Liver (tissue), 9 donors: ENCODE results near the gene RPTOR. TPM values are rescaled to one million over a fixed set of nuclear protein-coding genes. Genes with fewer than 3 reads are reported as not detected.
A peak's percentile ranks its signal among the peaks of the same experiment; 100 is the strongest.

ENCODE experiments used
- DNase-seq: peaks from one replicate; pipeline ENCODE4 v3.0.0-alpha.2; 2017; ENCODE audit warnings: low spot score
- H3K27ac ChIP-seq, 2 donors: one replicate each; pipeline ENCODE4 v1.7.0; 2013; ENCODE audit warnings: inconsistent platforms in 2 of 2, low read length in 2 of 2, control low read depth in 1 of 2, low read depth in 1 of 2, mild to moderate bottlenecking in 1 of 2
- H3K27me3 ChIP-seq, 4 donors: one replicate each; pipeline versions ENCODE4 v1.6.1 to v1.7.0; 2013; ENCODE audit warnings: low read length in 3 of 4, inconsistent platforms in 1 of 4, mild to moderate bottlenecking in 1 of 4, moderate library complexity in 1 of 4; ENCODE audit not compliant: control insufficient read depth in 4 of 4, insufficient read depth in 4 of 4
- H3K36me3 ChIP-seq, 4 donors: one replicate each; pipeline versions ENCODE4 v1.6.1 to v1.7.0; 2013; ENCODE audit warnings: low read length in 3 of 4, mild to moderate bottlenecking in 3 of 4, low read depth in 1 of 4, moderate library complexity in 1 of 4; ENCODE audit not compliant: control insufficient read depth in 4 of 4, insufficient read depth in 3 of 4
- H3K4me1 ChIP-seq, 4 donors: one replicate each; pipeline versions ENCODE4 v1.6.1 to v1.7.0; 2013; ENCODE audit warnings: low read length in 3 of 4, mild to moderate bottlenecking in 3 of 4, moderate library complexity in 1 of 4; ENCODE audit not compliant: control insufficient read depth in 4 of 4, insufficient read depth in 4 of 4
- H3K4me3 ChIP-seq, 3 donors: one replicate each; pipeline versions ENCODE4 v1.6.1 to v1.7.0; 2013; ENCODE audit warnings: low read length in 3 of 3, control low read depth in 1 of 3, low read depth in 1 of 3, mild to moderate bottlenecking in 1 of 3
- H3K9ac ChIP-seq, 2 donors: one replicate each; pipeline ENCODE4 v1.7.0; 2013; ENCODE audit warnings: low read length in 2 of 2, mild to moderate bottlenecking in 2 of 2, moderate library complexity in 2 of 2, control low read depth in 1 of 2, low read depth in 1 of 2
- H3K9me3 ChIP-seq, 4 donors: one replicate each; pipeline versions ENCODE4 v1.6.1 to v1.7.0; 2013; ENCODE audit warnings: low read length in 3 of 4; ENCODE audit not compliant: control insufficient read depth in 4 of 4
- EGR1 ChIP-seq, 2 donors: IDR thresholded peaks; 2 replicates each; pipeline ENCODE4 v1.6.1; 2016 to 2018; ENCODE audit warnings: antibody characterized with exemption in 2 of 2, low read depth in 2 of 2
- FOXA1 ChIP-seq: IDR thresholded peaks from 2 replicates; pipeline ENCODE4 v1.6.1; 2016; ENCODE audit warnings: antibody characterized with exemption
- FOXA2 ChIP-seq: IDR thresholded peaks from 2 replicates; pipeline ENCODE4 v1.6.1; 2016; ENCODE audit warnings: antibody characterized with exemption
- GABPA ChIP-seq, 2 donors: IDR thresholded peaks in 1 of 2; conservative IDR thresholded peaks in 1 of 2; 2 replicates each; pipeline ENCODE4 v1.6.1; 2016; ENCODE audit warnings: antibody characterized with exemption in 2 of 2, mild to moderate bottlenecking in 1 of 2, moderate library complexity in 1 of 2
- HNF4A ChIP-seq, 2 donors: conservative IDR thresholded peaks; 2 replicates each; pipeline ENCODE4 v1.6.1; 2016; ENCODE audit warnings: antibody characterized with exemption in 2 of 2, mild to moderate bottlenecking in 2 of 2
- HNF4G ChIP-seq: IDR thresholded peaks from 2 replicates; pipeline ENCODE4 v1.6.1; 2016; ENCODE audit warnings: antibody characterized with exemption
- JUND ChIP-seq, 2 donors: IDR thresholded peaks; 2 replicates each; pipeline ENCODE4 v1.6.1; 2016; ENCODE audit warnings: antibody characterized with exemption in 2 of 2
- NR2F2 ChIP-seq: IDR thresholded peaks from 2 replicates; pipeline ENCODE4 v1.6.1; 2016; ENCODE audit warnings: antibody characterized with exemption
- RAD21 ChIP-seq, 2 donors: IDR thresholded peaks; 2 replicates each; pipeline ENCODE4 v1.6.1; 2016; ENCODE audit warnings: antibody characterized with exemption in 2 of 2, mild to moderate bottlenecking in 2 of 2
- RXRA ChIP-seq, 2 donors: IDR thresholded peaks; 2 replicates each; pipeline ENCODE4 v1.6.1; 2017 to 2018; ENCODE audit warnings: antibody characterized with exemption in 2 of 2, mild to moderate bottlenecking in 1 of 2
- SP1 ChIP-seq: IDR thresholded peaks from 2 replicates; pipeline ENCODE4 v1.6.1; 2018; ENCODE audit warnings: antibody characterized with exemption, mild to moderate bottlenecking
- TAF1 ChIP-seq: conservative IDR thresholded peaks from 2 replicates; pipeline ENCODE4 v1.6.1; 2016; ENCODE audit warnings: antibody characterized with exemption, mild to moderate bottlenecking
- YY1 ChIP-seq: IDR thresholded peaks from 2 replicates; pipeline ENCODE4 v1.6.1; 2016; ENCODE audit warnings: antibody characterized with exemption, mild to moderate bottlenecking
- WGBS: extraction: QIAGEN DNeasy Blood & Tissue Kit; methylation state at CpG from one replicate; pipeline ENCODE4 v1.1.7; 2013; 5-methylcytosine and 5-hydroxymethylcytosine counted together
- polyA plus RNA-seq, 2 donors: library from polyadenylated mRNA; stranded (reverse) in 1 of 2; unstranded in 1 of 2; fragments of 200-250 nt in 1 of 2; fragments of >200 nt in 1 of 2; fragmentation: Nextera tagmentation in 1 of 2; extraction: Ambion mirVana in 1 of 2; gene quantifications; one replicate each; pipeline versions ENCODE4 v1.2.1 to v1.2.3, GENCODE V29; 2013 to 2015
- total RNA-seq, 2 donors: library from RNA; depleted of rRNA; stranded (reverse); fragments of >200 nt; gene quantifications; one replicate each; pipeline ENCODE4 v1.2.3, GENCODE V29; 2014
- TF ChIP-seq, protein P1 (sequence below): IDR thresholded peaks from 2 replicates; pipeline ENCODE4 v1.6.1; 2016; ENCODE audit warnings: antibody characterized with exemption
- TF ChIP-seq, protein P2 (sequence below): IDR thresholded peaks from 2 replicates; pipeline ENCODE4 v1.6.1; 2016; ENCODE audit warnings: antibody characterized with exemption
- TF ChIP-seq, protein P3 (sequence below): fragments of 150-350 bp; IDR thresholded peaks from 2 replicates; pipeline ENCODE4 v1.5.1; 2017; ENCODE audit warnings: improper control_type of control experiment, low read depth, low read length; ENCODE audit not compliant: missing input control
- TF ChIP-seq, protein P4 (sequence below): IDR thresholded peaks from 2 replicates; pipeline ENCODE4 v1.6.1; 2016; ENCODE audit warnings: antibody characterized with exemption, mild to moderate bottlenecking
- TF ChIP-seq, protein P5 (sequence below): IDR thresholded peaks from 2 replicates; pipeline ENCODE4 v1.6.1; 2016; ENCODE audit warnings: antibody characterized with exemption
- donor health status: healthy.
- donor health status: healthy.
- donor health status: healthy.
- donor health status: healthy.
- donor health status: healthy.

RPTOR gene
- total and polyA plus RNA-seq, 4 donors = 4.8 to 25.4 (median 11.6) TPM

DNA sequence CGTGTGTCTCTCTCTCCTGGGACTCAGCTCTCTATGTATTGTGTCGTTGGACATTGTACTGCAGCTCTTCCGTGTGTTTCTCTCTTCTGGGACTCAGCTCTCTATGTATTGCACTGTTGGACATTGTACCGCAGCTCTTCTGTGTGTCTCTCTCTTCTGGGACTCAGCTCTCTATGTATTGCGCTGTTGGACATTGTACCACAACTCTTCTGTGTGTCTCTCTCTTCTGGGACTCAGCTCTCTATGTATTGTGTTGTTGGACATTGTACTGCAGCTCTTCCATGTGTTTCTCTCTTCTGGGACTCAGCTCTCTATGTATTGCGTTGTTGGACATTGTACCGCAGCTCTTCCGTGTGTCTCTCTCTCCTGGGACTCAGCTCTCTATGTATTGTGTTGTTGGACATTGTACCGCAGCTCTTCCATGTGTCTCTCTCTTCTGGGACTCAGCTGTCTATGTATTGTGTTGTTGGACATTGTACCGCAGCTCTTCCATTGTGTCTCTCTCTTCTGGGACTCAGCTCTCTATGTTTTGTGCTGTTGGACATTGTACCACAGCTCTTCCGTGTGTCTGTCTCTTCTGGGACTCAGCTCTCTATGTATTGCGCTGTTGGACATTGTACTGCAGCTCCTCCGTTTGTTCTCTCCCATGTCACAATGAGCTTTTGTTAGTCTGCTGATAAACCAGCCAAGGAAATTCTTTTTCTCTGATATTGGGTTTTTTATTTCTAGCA is 84.8 kb downstream of the RPTOR start:
- Histone ChIP-seq H3K27me3 (no peaks in the 10 kb centered on the region), H3K4me1 (no peaks in the 10 kb centered on the region), H3K9me3 (no peaks in the 10 kb centered on the region), H3K9ac (no peak overlapping the region), H3K4me3 (no peak overlapping the region), H3K36me3 (peaks cover 1 to 3% (median 2%) of the 10 kb centered on the region in 4 donors), H3K27ac (no peak overlapping the region)
- no peak for DNase-seq
- WGBS = 75% methylated on average over 13 of the region's 13 CpGs
- TF ChIP-seq TAF1 = no peak
- TF ChIP-seq HNF4G = peak; percentile 55
- peak; percentile 28 for TF ChIP-seq SP1
- TF ChIP-seq NR2F2 = no peak
- TF ChIP-seq HNF4A (conservative IDR thresholded peaks at IDR 0.05) = peak; percentile 78 to 80
- TF ChIP-seq, protein P1, sequence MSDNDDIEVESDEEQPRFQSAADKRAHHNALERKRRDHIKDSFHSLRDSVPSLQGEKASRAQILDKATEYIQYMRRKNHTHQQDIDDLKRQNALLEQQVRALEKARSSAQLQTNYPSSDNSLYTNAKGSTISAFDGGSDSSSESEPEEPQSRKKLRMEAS = no peak

DNA sequence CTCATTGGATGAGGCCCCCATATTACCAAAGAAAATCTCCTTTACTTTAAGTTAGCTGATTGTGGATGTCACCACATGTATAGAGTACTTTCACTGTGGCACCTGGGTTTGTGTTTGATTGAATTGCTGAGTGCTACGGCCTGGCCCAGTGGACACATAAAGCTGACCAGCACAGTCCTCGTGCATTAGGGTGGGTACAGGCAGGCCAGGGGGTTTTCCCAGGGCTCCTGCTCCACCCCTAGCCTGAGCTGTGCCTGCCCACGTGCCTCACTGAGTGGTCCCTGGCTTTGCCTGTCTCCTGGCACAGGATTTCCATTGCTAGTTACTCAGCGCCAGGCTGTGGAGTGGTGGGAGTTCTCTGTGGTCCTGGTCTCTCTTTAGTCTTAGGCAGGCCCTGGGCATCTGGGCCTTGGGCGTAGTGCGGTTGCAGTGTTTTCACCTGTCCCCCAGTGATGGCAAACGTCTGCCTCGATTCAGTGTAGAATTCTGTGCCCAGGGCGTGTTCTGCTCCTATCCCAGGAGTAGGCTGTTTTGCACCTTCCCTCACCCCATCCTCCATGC is 86.0 kb downstream of the RPTOR start:
- Histone ChIP-seq H3K27ac (no peak overlapping the region), H3K9ac (no peak overlapping the region), H3K4me1 (no peaks in the 10 kb centered on the region), H3K36me3 (peaks cover under 1 to 3% (median 2%) of the 10 kb centered on the region in 4 donors), H3K27me3 (no peaks in the 10 kb centered on the region), H3K9me3 (no peaks in the 10 kb centered on the region), H3K4me3 (no peak overlapping the region)
- no peak for TF ChIP-seq FOXA2
- TF ChIP-seq, protein P2, sequence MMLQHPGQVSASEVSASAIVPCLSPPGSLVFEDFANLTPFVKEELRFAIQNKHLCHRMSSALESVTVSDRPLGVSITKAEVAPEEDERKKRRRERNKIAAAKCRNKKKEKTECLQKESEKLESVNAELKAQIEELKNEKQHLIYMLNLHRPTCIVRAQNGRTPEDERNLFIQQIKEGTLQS = no peak
- no peak for TF ChIP-seq JUND (IDR thresholded peaks at IDR 0.05)
- no peak for TF ChIP-seq EGR1 (IDR thresholded peaks at IDR 0.05; ENCODE audit: low read depth in 2 of 2)
- no peak for TF ChIP-seq GABPA (IDR thresholded peaks at IDR 0.05 in 1 of 2, conservative IDR thresholded peaks at IDR 0.05 in 1 of 2)
- no peak for TF ChIP-seq HNF4A (conservative IDR thresholded peaks at IDR 0.05)
- TF ChIP-seq RAD21 (IDR thresholded peaks at IDR 0.05) = no peak
- no peak for TF ChIP-seq SP1
- no peak for TF ChIP-seq NR2F2
- TF ChIP-seq, protein P1 = no peak
- no peak for TF ChIP-seq FOXA1
- TF ChIP-seq YY1 = no peak
- TF ChIP-seq, protein P3, sequence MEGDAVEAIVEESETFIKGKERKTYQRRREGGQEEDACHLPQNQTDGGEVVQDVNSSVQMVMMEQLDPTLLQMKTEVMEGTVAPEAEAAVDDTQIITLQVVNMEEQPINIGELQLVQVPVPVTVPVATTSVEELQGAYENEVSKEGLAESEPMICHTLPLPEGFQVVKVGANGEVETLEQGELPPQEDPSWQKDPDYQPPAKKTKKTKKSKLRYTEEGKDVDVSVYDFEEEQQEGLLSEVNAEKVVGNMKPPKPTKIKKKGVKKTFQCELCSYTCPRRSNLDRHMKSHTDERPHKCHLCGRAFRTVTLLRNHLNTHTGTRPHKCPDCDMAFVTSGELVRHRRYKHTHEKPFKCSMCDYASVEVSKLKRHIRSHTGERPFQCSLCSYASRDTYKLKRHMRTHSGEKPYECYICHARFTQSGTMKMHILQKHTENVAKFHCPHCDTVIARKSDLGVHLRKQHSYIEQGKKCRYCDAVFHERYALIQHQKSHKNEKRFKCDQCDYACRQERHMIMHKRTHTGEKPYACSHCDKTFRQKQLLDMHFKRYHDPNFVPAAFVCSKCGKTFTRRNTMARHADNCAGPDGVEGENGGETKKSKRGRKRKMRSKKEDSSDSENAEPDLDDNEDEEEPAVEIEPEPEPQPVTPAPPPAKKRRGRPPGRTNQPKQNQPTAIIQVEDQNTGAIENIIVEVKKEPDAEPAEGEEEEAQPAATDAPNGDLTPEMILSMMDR = no peak
- TF ChIP-seq, protein P4, sequence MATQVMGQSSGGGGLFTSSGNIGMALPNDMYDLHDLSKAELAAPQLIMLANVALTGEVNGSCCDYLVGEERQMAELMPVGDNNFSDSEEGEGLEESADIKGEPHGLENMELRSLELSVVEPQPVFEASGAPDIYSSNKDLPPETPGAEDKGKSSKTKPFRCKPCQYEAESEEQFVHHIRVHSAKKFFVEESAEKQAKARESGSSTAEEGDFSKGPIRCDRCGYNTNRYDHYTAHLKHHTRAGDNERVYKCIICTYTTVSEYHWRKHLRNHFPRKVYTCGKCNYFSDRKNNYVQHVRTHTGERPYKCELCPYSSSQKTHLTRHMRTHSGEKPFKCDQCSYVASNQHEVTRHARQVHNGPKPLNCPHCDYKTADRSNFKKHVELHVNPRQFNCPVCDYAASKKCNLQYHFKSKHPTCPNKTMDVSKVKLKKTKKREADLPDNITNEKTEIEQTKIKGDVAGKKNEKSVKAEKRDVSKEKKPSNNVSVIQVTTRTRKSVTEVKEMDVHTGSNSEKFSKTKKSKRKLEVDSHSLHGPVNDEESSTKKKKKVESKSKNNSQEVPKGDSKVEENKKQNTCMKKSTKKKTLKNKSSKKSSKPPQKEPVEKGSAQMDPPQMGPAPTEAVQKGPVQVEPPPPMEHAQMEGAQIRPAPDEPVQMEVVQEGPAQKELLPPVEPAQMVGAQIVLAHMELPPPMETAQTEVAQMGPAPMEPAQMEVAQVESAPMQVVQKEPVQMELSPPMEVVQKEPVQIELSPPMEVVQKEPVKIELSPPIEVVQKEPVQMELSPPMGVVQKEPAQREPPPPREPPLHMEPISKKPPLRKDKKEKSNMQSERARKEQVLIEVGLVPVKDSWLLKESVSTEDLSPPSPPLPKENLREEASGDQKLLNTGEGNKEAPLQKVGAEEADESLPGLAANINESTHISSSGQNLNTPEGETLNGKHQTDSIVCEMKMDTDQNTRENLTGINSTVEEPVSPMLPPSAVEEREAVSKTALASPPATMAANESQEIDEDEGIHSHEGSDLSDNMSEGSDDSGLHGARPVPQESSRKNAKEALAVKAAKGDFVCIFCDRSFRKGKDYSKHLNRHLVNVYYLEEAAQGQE = no peak
- no peak for TF ChIP-seq RXRA (IDR thresholded peaks at IDR 0.05)
- TF ChIP-seq TAF1 = no peak
- no peak for TF ChIP-seq HNF4G
- TF ChIP-seq, protein P5, sequence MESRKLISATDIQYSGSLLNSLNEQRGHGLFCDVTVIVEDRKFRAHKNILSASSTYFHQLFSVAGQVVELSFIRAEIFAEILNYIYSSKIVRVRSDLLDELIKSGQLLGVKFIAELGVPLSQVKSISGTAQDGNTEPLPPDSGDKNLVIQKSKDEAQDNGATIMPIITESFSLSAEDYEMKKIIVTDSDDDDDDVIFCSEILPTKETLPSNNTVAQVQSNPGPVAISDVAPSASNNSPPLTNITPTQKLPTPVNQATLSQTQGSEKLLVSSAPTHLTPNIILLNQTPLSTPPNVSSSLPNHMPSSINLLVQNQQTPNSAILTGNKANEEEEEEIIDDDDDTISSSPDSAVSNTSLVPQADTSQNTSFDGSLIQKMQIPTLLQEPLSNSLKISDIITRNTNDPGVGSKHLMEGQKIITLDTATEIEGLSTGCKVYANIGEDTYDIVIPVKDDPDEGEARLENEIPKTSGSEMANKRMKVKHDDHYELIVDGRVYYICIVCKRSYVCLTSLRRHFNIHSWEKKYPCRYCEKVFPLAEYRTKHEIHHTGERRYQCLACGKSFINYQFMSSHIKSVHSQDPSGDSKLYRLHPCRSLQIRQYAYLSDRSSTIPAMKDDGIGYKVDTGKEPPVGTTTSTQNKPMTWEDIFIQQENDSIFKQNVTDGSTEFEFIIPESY = no peak
- no peak for DNase-seq
- 95% methylated on average over 9 of the region's 9 CpGs for WGBS
